CD14-positive monocyte (primary cell): Measurements from ENCODE around the gene PIK3R6. TPM values are rescaled to one million over a fixed set of nuclear protein-coding genes. Genes with fewer than 3 reads are reported as not detected.

ENCODE experiments used
- DNase-seq, 3 donors: peaks; one replicate each; pipeline ENCODE4 v3.0.0-alpha.2; 2011 to 2022
- H2AFZ ChIP-seq: 2 replicates; pipeline ENCODE4 v1.6.0; 2012; ENCODE audit warnings: mild to moderate bottlenecking, low read depth, low read length, inconsistent platforms; ENCODE audit not compliant: insufficient read depth, poor library complexity, severe bottlenecking
- H3K27ac ChIP-seq, 2 donors: 1 replicate in 1 of 2; 2 replicates in 1 of 2; pipeline ENCODE4 v1.5.1; 2012 to 2013; ENCODE audit warnings: low read length in 2 of 2, control low read depth in 1 of 2, inconsistent platforms in 1 of 2, low read depth in 1 of 2, mild to moderate bottlenecking in 1 of 2
- H3K27me3 ChIP-seq, 2 donors: one replicate each; pipeline versions ENCODE4 v1.6.0 to v1.6.1; 2011 to 2013; ENCODE audit warnings: low read length in 2 of 2; ENCODE audit not compliant: control insufficient read depth in 2 of 2, insufficient read depth in 2 of 2
- H3K36me3 ChIP-seq, 2 donors: replicated peaks in 1 of 2; 1 replicate in 1 of 2; 2 replicates in 1 of 2; pipeline versions ENCODE4 v1.5.1 to v1.6.1; 2012 to 2013; ENCODE audit warnings: low read length in 2 of 2, control low read depth in 1 of 2, inconsistent platforms in 1 of 2, mild to moderate bottlenecking in 1 of 2; ENCODE audit not compliant: insufficient read depth in 2 of 2, control insufficient read depth in 1 of 2
- H3K4me1 ChIP-seq, 2 donors: 1 replicate in 1 of 2; 2 replicates in 1 of 2; pipeline versions ENCODE4 v1.5.1 to v1.6.1; 2012 to 2013; ENCODE audit warnings: low read length in 2 of 2, control low read depth in 1 of 2, inconsistent platforms in 1 of 2, mild to moderate bottlenecking in 1 of 2, moderate library complexity in 1 of 2; ENCODE audit not compliant: insufficient read depth in 2 of 2, control insufficient read depth in 1 of 2
- H3K4me2 ChIP-seq: replicated peaks from 2 replicates; pipeline ENCODE3; 2012; ENCODE audit warnings: low read length, moderate library complexity, mild to moderate bottlenecking; ENCODE audit not compliant: poor library complexity, severe bottlenecking; ENCODE audit errors: extremely low read depth
- H3K4me3 ChIP-seq, 3 experiments: fragments of 200-600 bp in 1 of 3; sonication (generic) in 1 of 3; replicated peaks in 1 of 3; 1 replicate in 2 of 3; 2 replicates in 1 of 3; pipeline ENCODE4 v1.5.1; 2011 to 2013; ENCODE audit warnings: low read length in 3 of 3, mild to moderate bottlenecking in 3 of 3, control low read depth in 2 of 3, low read depth in 2 of 3, inconsistent platforms in 1 of 3, moderate library complexity in 1 of 3
- H3K79me2 ChIP-seq: 2 replicates; pipeline ENCODE4 v1.6.0; 2012; ENCODE audit warnings: mild to moderate bottlenecking, control low read depth, inconsistent platforms, low read length, moderate library complexity; ENCODE audit not compliant: insufficient read depth
- H3K9ac ChIP-seq: 2 replicates; pipeline ENCODE4 v1.6.0; 2017; ENCODE audit warnings: low read length, mild to moderate bottlenecking; ENCODE audit not compliant: insufficient read depth, poor library complexity, severe bottlenecking
- H3K9me3 ChIP-seq, 2 donors: replicated peaks in 1 of 2; 1 replicate in 1 of 2; 2 replicates in 1 of 2; pipeline versions ENCODE4 v1.5.1 to v1.6.1; 2012 to 2013; ENCODE audit warnings: low read length in 2 of 2, control low read depth in 1 of 2; ENCODE audit not compliant: control insufficient read depth in 1 of 2, insufficient read depth in 1 of 2
- H4K20me1 ChIP-seq: 2 replicates; pipeline ENCODE4 v1.6.0; 2012; ENCODE audit warnings: mild to moderate bottlenecking, low read length, control low read depth, moderate library complexity; ENCODE audit not compliant: insufficient read depth
- H3K27ac Mint-ChIP-seq, 7 donors: one replicate each; pipeline ENCODE4 v1.8.0; 2020; ENCODE audit warnings: mild to moderate bottlenecking in 7 of 7, mixed read lengths in 7 of 7, moderate library complexity in 6 of 7, inconsistent platforms in 2 of 7
- H3K27me3 Mint-ChIP-seq, 3 donors: one replicate each; pipeline ENCODE4 v1.8.0; 2021 to 2022; ENCODE audit warnings: low read depth in 3 of 3, mild to moderate bottlenecking in 3 of 3, mixed read lengths in 3 of 3, moderate library complexity in 3 of 3, inconsistent platforms in 1 of 3
- H3K36me3 Mint-ChIP-seq, 2 donors: one replicate each; pipeline ENCODE4 v1.8.0; 2020; ENCODE audit warnings: mixed read lengths in 2 of 2, inconsistent platforms in 1 of 2, mild to moderate bottlenecking in 1 of 2
- H3K4me1 Mint-ChIP-seq: one replicate; pipeline ENCODE4 v1.8.0; 2020; ENCODE audit warnings: mild to moderate bottlenecking, mixed read lengths
- H3K4me3 Mint-ChIP-seq, 2 donors: one replicate each; pipeline ENCODE4 v1.8.0; 2020; ENCODE audit warnings: mild to moderate bottlenecking in 2 of 2, mixed read lengths in 2 of 2, moderate library complexity in 1 of 2
- H3K9me3 Mint-ChIP-seq, 7 donors: one replicate each; pipeline ENCODE4 v1.8.0; 2020 to 2022; ENCODE audit warnings: mixed read lengths in 7 of 7, mild to moderate bottlenecking in 6 of 7, moderate library complexity in 6 of 7, inconsistent platforms in 2 of 7
- CTCF ChIP-seq: fragments of 200-600 bp; IDR thresholded peaks from one replicate; pipeline ENCODE4 v1.8.0; 2022; ENCODE audit warnings: antibody characterized with exemption, mild to moderate bottlenecking
- WGBS: methylation state at CpG from one replicate; pipeline ENCODE4 v1.1.5; 2013; ENCODE audit warnings: missing lambda C conversion rate; ENCODE audit not compliant: insufficient coverage; 5-methylcytosine and 5-hydroxymethylcytosine counted together
- intact Hi-C, 2 donors: fragments of 100-400 bp; cut with micrococcal nuclease; formaldehyde crosslinking; loops; one replicate each; pipeline versions ENCODE4 v1.15.0 to v1.15.1; 2023
- polyA plus RNA-seq, 3 donors: library from polyadenylated mRNA; depleted of rRNA in 1 of 3; unstranded in 2 of 3; stranded (reverse) in 1 of 3; fragments of 300-500 nt in 2 of 3; fragments of >200 nt in 1 of 3; fragmentation: Illumina TruSeq in 2 of 3; gene quantifications; 1 replicate in 2 of 3; 2 replicates in 1 of 3; pipeline ENCODE4 v1.2.3, GENCODE V29; 2012 to 2021

The PIK3R6 gene
- polyA plus RNA-seq, 3 donors, result 3.6 to 23.3 (median 5.8) TPM

- peak; percentile 27 to 59 (median 52) for DNase-seq
- H3K4me2 ChIP-seq, result peak overlapping the region; percentile 47
- peaks cover 3 to 6% of the 10 kb centered on the region in 2 donors for H3K9me3 ChIP-seq
- H3K27me3 Mint-ChIP-seq, result peaks cover 0 to 5% (median 0%) of the 10 kb centered on the region in 3 donors
- H4K20me1 ChIP-seq, result no peaks in the 10 kb centered on the region
- WGBS, result no CpG with 5 or more reads among the region's 2 CpGs
- peak overlapping the region in 1 of 2 donors; percentile 79 for H3K4me3 Mint-ChIP-seq
- H3K36me3 ChIP-seq, result peaks cover 10 to 19% of the 10 kb centered on the region in 2 donors
- no peaks in the 10 kb centered on the region for H3K79me2 ChIP-seq
- H3K4me1 ChIP-seq, result peaks cover 41 to 56% of the 10 kb centered on the region in 2 donors
- TF ChIP-seq CTCF, result no peak
- H3K9ac ChIP-seq, result peak overlapping the region; percentile 13
- intact Hi-C loops, result loop anchor here in 1 of 2 donors (2.0 to 5.0 kb wide), 2 partner anchors 13 to 46 kb away; no protein-coding TSS in a partner anchor
- peak overlapping the region in 1 of 3 experiments; percentile 36 for H3K4me3 ChIP-seq
- peaks cover 0 to 15% (median 9%) of the 10 kb centered on the region in 7 donors for H3K9me3 Mint-ChIP-seq
- H3K27ac ChIP-seq, result peak overlapping the region; percentile 52 to 82
- H3K4me1 Mint-ChIP-seq, result peaks cover 48% of the 10 kb centered on the region
- peaks cover 22 to 31% of the 10 kb centered on the region in 2 donors for H3K36me3 Mint-ChIP-seq
- peak overlapping the region; percentile 42 for H2AFZ ChIP-seq
- H3K27me3 ChIP-seq, result no peaks in the 10 kb centered on the region
- H3K27ac Mint-ChIP-seq, result peak overlapping the region; percentile 74 to 91 (median 88)
These were observed 73.8 kb downstream of the PIK3R6 start for GRCh38 chr17:8793649-8794048.

GRCh38 chr17:8792646-8793045 is 74.8 kb downstream of the PIK3R6 start:
- H2AFZ ChIP-seq, result no peak overlapping the region
- no peak overlapping the region for H3K9ac ChIP-seq
- Mint-ChIP-seq H3K9me3 (peaks cover 0 to 15% (median 9%) of the 10 kb centered on the region in 7 donors), H3K27me3 (peaks cover 0 to 4% (median 0%) of the 10 kb centered on the region in 3 donors), H3K4me3 (no peak overlapping the region), H3K27ac (peak overlapping the region in 4 of 7 donors; percentile 77 to 95 (median 89)), H3K36me3 (peaks cover 13 to 21% of the 10 kb centered on the region in 2 donors), H3K4me1 (peaks cover 48% of the 10 kb centered on the region)
- WGBS, result no CpG with 5 or more reads among the region's 6 CpGs
- intact Hi-C loops, result loop anchor here in 1 of 2 donors (2.0 to 5.0 kb wide), 2 partner anchors 14 to 45 kb away; no protein-coding TSS in a partner anchor
- peaks cover 5 to 9% of the 10 kb centered on the region in 2 donors for H3K36me3 ChIP-seq
- TF ChIP-seq CTCF, result no peak
- no peaks in the 10 kb centered on the region for H4K20me1 ChIP-seq
- no peak overlapping the region for H3K4me2 ChIP-seq
- no peak for DNase-seq
- peaks cover 41 to 56% of the 10 kb centered on the region in 2 donors for H3K4me1 ChIP-seq
- peak overlapping the region in 1 of 2 donors; percentile 76 for H3K27ac ChIP-seq
- H3K9me3 ChIP-seq, result peaks cover 3 to 6% of the 10 kb centered on the region in 2 donors
- H3K4me3 ChIP-seq, result no peak overlapping the region
- H3K27me3 ChIP-seq, result no peaks in the 10 kb centered on the region
- no peaks in the 10 kb centered on the region for H3K79me2 ChIP-seq
